Epithelial cell of esophagus (primary cell): ENCODE results near the gene HSPA5.
"Not testable (repeated sequence)": the region's sequence is repeated elsewhere in the genome, so short reads cannot be mapped to it uniquely, and the experiment has no call there.

Source experiments
- DNase-seq: peaks from one replicate; pipeline ENCODE4 v3.0.0; 2010; ENCODE audit warnings: low read depth
- H3K4me3 ChIP-seq: 2 replicates; pipeline ENCODE4 v1.5.1; 2011; ENCODE audit warnings: mild to moderate bottlenecking, low read length, control low read depth
- CTCF ChIP-seq: IDR thresholded peaks from 2 replicates; pipeline ENCODE4 v1.5.1; 2011; ENCODE audit warnings: low read depth, mild to moderate bottlenecking, low read length, control low read depth, inconsistent platforms; ENCODE audit not compliant: insufficient read depth; ENCODE audit errors: missing control alignments

Gene HSPA5

GRCh38 chr9:125241863-125242739 is 958 bp upstream of the HSPA5 start:
- H3K4me3 ChIP-seq = peak overlapping the region; percentile 95
- TF ChIP-seq CTCF = no peak
- no peak for DNase-seq

- TF ChIP-seq CTCF = no peak
- H3K4me3 ChIP-seq = peak overlapping the region; percentile 88
- peak; percentile 39 for DNase-seq
Measured at GRCh38 chr9:125240649-125240999, 519 bp downstream of the HSPA5 start.

GRCh38 chr9:125239631-125240597 is 1.2 kb downstream of the HSPA5 start:
- no peak for DNase-seq
- no peak for TF ChIP-seq CTCF
- peak overlapping the region; percentile 88 for H3K4me3 ChIP-seq

GRCh38 chr9:125238915-125239446 is 2.2 kb downstream of the HSPA5 start:
- no peak for TF ChIP-seq CTCF
- no peak for DNase-seq
- H3K4me3 ChIP-seq = peak overlapping the region; percentile 88

- H3K4me3 ChIP-seq = peak overlapping the region; percentile 88
- TF ChIP-seq CTCF = no peak
- DNase-seq = no peak
Measured at GRCh38 chr9:125238127-125238914, 2.8 kb downstream of the HSPA5 start.

GRCh38 chr9:125236520-125237159 is 4.5 kb downstream of the HSPA5 start:
- H3K4me3 ChIP-seq, DNase-seq: not testable (repeated sequence)
